SKM-1 treated with dmso at 0.1 percent for 144 hours (cell line): ENCODE results near the gene OR51A7.
"Not testable (repeated sequence)": the region's sequence is repeated elsewhere in the genome, so short reads cannot be mapped to it uniquely, and the experiment has no call there.

Source experiments
- DNase-seq: peaks from one replicate; lab custom pipeline; 2025; ENCODE audit not compliant: unreplicated experiment; lab: John Stamatoyannopoulos, UW

Gene OR51A7, protein sequence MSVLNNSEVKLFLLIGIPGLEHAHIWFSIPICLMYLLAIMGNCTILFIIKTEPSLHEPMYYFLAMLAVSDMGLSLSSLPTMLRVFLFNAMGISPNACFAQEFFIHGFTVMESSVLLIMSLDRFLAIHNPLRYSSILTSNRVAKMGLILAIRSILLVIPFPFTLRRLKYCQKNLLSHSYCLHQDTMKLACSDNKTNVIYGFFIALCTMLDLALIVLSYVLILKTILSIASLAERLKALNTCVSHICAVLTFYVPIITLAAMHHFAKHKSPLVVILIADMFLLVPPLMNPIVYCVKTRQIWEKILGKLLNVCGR

GRCh38 chr11:4903484-4903883 is at the start of gene OR51A7:
TSS of gene OR51A7 (plus strand) at chr11:4903783. CDS start at chr11:4907370, 3,587 bp downstream.
- no peak for DNase-seq

- not testable (repeated sequence) for DNase-seq
These were observed 49.3 kb upstream of the OR51A7 start for GRCh38 chr11:4854286-4854685.

- no peak for DNase-seq
These were observed 40.9 kb upstream of the OR51A7 start for GRCh38 chr11:4862447-4863236.

DNA sequence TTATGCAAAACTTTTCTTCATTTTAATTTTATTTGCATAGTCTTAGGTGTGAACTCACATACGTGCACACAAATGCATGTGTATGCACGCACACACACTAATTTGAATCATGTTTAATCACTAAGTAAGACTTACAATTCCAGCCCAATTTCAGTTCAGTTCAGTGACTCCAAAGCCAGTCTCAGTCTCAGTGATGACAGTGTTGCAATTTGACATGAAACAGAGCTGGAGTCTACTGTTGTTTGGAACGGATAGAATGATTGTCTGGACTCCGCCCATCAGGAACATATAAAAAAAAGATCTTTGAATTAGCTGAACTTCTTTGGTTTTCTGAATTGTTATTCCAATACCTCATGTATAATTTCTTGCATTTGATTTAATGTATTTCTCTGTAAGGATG is 39.7 kb upstream of the OR51A7 start:
- no peak for DNase-seq

DNA sequence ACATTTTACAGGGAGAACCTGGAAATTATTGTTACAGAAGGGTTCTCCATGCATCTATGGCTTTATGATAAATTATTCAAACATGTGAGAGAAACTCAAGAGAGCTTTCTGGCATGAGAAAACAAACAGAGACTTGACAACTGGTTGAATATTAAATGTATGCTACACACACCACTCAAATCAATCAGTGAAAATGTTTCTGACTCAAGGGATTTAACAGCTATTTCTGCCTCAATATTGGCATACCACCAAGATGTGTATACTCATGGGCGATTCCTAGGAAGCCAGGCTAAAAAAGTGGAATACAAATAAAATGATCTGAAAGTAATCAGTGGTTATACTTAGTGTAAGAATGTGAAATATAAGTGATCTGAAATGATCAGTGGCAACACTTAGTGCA is 37.7 kb upstream of the OR51A7 start:
- DNase-seq, result no peak

DNA sequence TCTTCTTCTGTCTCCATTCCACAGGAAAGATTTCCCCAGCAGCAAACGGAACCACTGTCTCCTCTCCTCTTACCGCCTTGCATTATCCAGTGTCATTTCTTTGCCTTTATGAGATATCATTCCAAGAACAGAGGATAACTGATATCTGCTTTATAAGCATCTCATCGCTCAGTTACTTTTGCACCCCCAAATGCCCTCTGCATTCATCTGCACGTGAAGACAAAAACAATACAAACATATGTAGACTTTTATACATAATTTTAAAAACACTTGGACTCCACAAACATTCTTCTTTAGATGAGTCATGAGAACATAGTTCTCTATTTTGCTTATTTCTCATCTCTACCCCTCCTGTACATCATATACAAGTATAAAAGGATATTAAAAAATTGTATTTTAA is 22.4 kb upstream of the OR51A7 start:
- no peak for DNase-seq

GRCh38 chr11:4881860-4882500 is 21.6 kb upstream of the OR51A7 start, which contains the start of gene OR51T1:
TSS of gene OR51T1 (plus strand) at chr11:4881900. CDS start at chr11:4881900, 0 bp downstream.
- no peak for DNase-seq

DNA sequence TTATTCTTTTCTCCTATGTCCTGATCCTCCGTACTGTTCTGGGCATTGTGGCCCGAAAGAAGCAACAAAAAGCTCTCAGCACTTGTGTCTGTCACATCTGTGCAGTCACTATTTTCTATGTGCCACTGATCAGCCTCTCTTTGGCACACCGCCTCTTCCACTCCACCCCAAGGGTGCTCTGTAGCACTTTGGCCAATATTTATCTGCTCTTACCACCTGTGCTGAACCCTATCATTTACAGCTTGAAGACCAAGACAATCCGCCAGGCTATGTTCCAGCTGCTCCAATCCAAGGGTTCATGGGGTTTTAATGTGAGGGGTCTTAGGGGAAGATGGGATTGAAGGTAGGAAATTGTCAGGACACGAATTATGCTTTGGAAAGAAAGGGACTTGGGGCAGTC is 21.0 kb upstream of the OR51A7 start:
- DNase-seq, result no peak

GRCh38 chr11:4884361-4884760 is 19.2 kb upstream of the OR51A7 start:
- DNase-seq, result no peak

DNA sequence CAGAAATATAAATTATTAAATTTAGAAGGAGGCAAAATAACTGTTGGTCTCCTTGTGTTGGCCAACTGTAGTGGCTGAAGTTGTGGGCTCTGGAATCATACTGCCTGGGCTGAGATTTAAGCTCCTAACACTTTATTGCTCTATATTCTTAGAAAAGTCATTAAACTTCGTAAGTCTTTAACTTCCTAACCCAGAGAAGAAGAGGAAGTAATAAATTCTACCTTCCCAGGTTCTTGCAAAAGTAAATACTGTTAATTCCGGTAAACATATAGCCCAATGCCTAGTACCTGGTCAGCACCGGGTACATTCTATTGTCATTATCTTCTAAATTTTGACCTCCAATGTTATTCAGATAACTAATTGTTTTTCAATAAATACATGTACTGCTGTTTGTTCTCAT is 17.4 kb upstream of the OR51A7 start:
- DNase-seq, result no peak

- no peak for DNase-seq
These were observed 16.0 kb upstream of the OR51A7 start for GRCh38 chr11:4887591-4887990.

- no peak for DNase-seq
These were observed 13.3 kb upstream of the OR51A7 start for GRCh38 chr11:4890279-4890678.

- DNase-seq, result no peak
These were observed 11.5 kb upstream of the OR51A7 start for GRCh38 chr11:4891996-4892640.

- no peak for DNase-seq
These were observed 13.0 kb downstream of the OR51A7 start for GRCh38 chr11:4916581-4916980.

GRCh38 chr11:4919250-4919649 is 15.7 kb downstream of the OR51A7 start, which contains the start of gene OR51G2:
TSS of gene OR51G2 (minus strand) at chr11:4919350. CDS start at chr11:4915663, 3,687 bp downstream.
- DNase-seq, result no peak

DNA sequence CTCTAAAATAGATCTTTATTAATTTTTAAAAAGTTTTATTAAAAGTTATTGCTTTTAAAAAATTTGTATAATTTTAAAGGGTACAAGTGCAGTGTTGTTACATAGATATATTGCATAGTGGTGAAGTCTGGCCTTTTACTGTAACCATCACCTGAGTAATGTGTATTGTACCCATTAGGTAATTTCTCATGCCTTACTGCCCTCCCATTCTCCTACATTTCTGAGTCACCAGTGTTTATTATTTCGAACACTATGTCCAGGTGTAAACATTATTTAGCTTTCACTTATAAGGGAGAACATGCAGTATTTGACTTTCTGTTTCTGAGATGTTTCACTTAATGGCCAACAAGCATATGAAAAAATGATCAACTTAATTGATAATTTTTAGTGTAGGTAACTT is 18.2 kb downstream of the OR51A7 start:
- no peak for DNase-seq

- no peak for DNase-seq
These were observed 18.7 kb downstream of the OR51A7 start for GRCh38 chr11:4922304-4922703.

- DNase-seq, result no peak
These were observed 20.7 kb downstream of the OR51A7 start, which contains the start of gene OR51G1 for GRCh38 chr11:4924239-4924638. TSS of gene OR51G1 (minus strand) at chr11:4924339. CDS start at chr11:4924339, 0 bp downstream.

GRCh38 chr11:4926608-4927007 is 23.0 kb downstream of the OR51A7 start:
- no peak for DNase-seq

DNA sequence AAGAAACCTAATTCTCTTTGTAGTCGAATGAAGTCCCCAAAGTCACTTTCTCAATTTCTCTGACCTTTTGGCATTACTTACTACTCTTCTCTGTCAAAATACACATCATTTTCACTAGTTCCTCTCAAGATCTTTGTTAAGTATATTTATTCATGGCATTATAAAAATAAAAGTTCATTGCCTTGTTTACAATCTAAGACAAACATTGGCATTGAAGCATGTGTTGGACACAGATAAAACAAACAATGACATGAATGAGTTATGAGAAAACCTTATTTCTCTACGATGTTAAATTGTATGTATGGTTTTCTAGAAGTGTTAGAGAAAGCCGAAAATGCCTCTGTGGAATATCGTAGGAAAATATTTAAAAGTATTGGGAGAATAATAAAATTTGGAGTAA is 29.2 kb downstream of the OR51A7 start:
- no peak for DNase-seq

DNA sequence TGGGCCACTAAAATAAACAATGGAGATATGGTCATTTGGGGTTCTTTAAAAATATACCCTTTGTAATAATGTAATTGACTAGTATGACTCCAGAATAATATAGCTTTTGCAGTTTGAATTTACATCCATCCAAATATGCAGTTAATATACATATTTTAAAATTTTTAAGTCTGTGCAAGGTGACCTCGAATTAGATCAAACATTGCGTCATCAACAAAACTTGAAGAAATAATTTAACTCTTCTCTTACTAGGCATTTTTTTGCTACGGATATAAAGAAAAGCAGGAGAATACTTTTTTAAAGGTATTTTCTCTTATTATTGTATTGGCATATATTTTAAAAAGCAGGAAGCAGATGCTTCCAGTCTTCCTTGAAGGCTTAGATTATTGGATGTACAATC is 33.2 kb downstream of the OR51A7 start:
- DNase-seq, result no peak
